GM10248 (cell line): Measurements from ENCODE around the gene THAP7.

ENCODE experiments used
- CTCF ChIA-PET: fragments of 300-600 bp; sonication (Branson Sonifier 250); formaldehyde crosslinking; extraction: SDS; loops from one replicate; lab custom pipeline; 2021; ENCODE audit warnings: antibody characterized with exemption; lab: Yijun Ruan, JAX
- POLR2A ChIA-PET: fragments of 350-650 bp; sonication (Branson Sonifier 250); formaldehyde crosslinking; extraction: SDS; loops from one replicate; lab custom pipeline; 2020; ENCODE audit warnings: antibody characterized with exemption; lab: Yijun Ruan, JAX
- DNase-seq: peaks from one replicate; pipeline ENCODE4 v3.0.0; 2012; ENCODE audit errors: extremely low spot score
- TF ChIP-seq, protein P1 (sequence below): IDR thresholded peaks from 2 replicates; pipeline ENCODE4 v1.5.1; 2012; ENCODE audit warnings: mild to moderate bottlenecking, low read depth; ENCODE audit errors: extremely low read depth, missing control alignments, control extremely low read depth

The THAP7 gene

DNA sequence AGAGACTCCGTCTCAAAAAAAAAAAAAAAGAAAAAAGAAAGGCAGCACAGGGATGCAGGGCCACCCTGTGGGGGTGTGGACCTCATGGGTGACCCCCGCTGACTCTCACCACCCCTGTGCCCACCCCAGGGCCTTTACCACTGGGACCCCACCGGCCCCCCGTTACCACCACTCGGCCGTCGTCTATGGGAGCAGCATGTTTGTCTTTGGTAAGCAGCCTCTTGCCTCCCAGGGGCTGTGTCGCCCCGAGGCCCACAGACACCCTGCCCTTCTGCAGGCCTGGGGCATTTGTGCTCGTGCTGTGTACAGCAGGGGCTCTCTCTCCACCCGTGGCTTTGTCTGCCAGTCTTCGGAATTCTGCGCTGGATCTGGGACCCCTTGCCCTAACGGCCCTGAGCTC is 14.5 kb downstream of the THAP7 start:
- CTCF ChIA-PET = interaction anchor here (0.9 kb wide), 1 partner anchor 102 kb away, joined by 3 read pairs; no protein-coding TSS in a partner anchor
- no peak for DNase-seq
- TF ChIP-seq, protein P1, sequence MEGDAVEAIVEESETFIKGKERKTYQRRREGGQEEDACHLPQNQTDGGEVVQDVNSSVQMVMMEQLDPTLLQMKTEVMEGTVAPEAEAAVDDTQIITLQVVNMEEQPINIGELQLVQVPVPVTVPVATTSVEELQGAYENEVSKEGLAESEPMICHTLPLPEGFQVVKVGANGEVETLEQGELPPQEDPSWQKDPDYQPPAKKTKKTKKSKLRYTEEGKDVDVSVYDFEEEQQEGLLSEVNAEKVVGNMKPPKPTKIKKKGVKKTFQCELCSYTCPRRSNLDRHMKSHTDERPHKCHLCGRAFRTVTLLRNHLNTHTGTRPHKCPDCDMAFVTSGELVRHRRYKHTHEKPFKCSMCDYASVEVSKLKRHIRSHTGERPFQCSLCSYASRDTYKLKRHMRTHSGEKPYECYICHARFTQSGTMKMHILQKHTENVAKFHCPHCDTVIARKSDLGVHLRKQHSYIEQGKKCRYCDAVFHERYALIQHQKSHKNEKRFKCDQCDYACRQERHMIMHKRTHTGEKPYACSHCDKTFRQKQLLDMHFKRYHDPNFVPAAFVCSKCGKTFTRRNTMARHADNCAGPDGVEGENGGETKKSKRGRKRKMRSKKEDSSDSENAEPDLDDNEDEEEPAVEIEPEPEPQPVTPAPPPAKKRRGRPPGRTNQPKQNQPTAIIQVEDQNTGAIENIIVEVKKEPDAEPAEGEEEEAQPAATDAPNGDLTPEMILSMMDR = no peak
- POLR2A ChIA-PET = no interaction called here

DNA sequence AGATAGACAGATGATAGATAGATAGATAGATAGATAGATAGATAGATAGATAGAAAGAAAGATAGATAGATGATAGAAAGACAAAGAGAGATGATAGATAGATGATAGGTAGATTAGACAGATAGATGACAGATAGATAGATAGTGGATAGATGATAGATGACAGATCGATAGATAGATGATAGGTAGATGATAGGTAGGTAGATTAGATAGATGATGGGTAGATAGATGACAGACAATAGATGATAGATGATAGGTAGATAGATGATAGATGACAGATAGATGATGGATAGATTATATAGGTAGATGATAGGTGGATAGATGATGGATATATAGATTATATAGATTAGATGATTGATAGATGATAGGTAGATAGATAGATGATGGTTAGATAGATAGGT is 15.6 kb downstream of the THAP7 start:
- no peak for DNase-seq
- ChIA-PET POLR2A (no interaction called here), CTCF (interaction anchor here (1.2 kb wide), 1 partner anchor 72 kb away, joined by 3 read pairs; no protein-coding TSS in a partner anchor)
- TF ChIP-seq, protein P1 = no peak

DNA sequence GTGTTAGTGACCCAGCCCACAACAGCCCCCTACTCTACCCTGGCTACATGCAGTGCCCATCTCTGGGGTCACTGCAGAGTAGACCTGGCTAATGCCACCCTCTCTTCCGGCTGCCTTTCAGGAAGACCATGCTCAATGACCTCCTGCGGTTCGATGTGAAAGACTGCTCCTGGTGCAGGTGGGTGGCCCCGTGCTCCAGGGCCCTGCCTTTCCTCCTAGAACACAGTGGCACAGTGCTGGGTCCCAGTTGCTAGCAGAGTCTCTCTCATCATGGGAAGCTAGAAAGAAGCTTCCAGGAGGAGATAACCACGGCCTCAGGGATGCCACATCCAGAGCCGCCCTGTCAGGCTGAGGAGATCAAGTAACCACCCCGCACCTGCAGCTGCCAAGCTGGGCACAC is 16.2 kb downstream of the THAP7 start:
- POLR2A ChIA-PET = no interaction called here

DNA sequence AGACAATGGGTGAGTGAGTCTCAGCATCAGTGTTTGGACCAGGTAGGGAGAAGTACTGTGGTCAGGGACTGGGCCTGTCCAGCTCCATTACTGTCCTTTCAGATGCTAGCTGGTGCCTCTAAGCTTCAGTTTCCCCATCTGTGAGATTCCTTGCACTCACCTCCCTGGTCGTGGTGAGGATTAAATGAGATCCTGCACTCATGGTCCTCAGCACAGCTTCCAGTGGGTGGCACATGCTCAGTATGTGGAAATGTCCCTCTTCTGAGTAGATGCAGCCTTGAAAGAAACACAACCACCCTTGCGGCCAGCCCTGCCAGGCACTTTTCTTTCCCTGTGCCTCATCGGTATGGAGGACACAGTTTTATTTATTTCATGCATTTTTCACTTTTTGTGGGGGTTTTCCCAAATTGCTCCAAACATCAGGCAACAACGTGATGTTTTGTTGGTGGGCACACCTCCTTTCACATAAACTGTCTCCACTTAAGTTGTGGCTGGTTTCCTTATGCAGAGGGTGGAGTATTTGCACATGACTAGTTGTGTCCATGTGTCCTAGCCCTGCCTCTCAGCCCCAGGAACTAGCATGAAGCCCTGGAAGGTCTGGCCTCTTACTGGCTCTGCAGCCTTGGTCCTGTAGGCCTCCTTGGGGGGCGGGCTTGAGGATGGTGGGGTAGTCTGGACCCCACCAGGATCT is 18.7 kb downstream of the THAP7 start:
- CTCF ChIA-PET = interaction anchor here (1.2 to 3.3 kb wide), 7 partner anchors 8 to 119 kb away, joined by 3 to 11 read pairs (median 9); partner anchors contain the start of gene AIFM3
- POLR2A ChIA-PET = no interaction called here
- TF ChIP-seq, protein P1 = no peak
- no peak for DNase-seq

More for the DNA sequence above, 16.2 kb downstream of the THAP7 start:
- CTCF ChIA-PET = no interaction called here
- no peak for DNase-seq
- TF ChIP-seq, protein P1 = no peak

DNA sequence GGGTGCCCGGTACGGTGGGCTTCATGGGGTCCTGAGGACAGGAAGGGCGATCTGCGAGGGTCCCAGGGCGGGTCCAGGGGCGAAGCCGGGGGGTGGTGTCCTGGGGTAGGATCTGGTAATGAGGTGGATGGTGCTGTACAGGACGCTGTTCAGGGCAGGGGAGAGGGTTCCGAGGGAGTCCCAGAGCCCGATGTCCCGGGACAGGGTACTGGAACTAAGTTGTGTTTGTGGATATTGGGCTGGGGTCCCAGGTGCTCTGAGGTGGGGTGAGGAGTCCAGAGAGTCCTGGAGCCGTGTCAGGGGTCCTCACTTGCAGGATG is 19.4 kb downstream of the THAP7 start:
- POLR2A ChIA-PET = interaction anchor here (0.5 to 2.2 kb wide), 5 partner anchors 8 to 390 kb away, joined by 3 to 13 read pairs (median 4); partner anchors contain the start of gene THAP7
- CTCF ChIA-PET = interaction anchor here (0.7 to 3.3 kb wide), 14 partner anchors 9 to 119 kb away, joined by 3 to 11 read pairs (median 6); partner anchors contain the start of gene AIFM3
- TF ChIP-seq, protein P1 = no peak
- DNase-seq = no peak

DNA sequence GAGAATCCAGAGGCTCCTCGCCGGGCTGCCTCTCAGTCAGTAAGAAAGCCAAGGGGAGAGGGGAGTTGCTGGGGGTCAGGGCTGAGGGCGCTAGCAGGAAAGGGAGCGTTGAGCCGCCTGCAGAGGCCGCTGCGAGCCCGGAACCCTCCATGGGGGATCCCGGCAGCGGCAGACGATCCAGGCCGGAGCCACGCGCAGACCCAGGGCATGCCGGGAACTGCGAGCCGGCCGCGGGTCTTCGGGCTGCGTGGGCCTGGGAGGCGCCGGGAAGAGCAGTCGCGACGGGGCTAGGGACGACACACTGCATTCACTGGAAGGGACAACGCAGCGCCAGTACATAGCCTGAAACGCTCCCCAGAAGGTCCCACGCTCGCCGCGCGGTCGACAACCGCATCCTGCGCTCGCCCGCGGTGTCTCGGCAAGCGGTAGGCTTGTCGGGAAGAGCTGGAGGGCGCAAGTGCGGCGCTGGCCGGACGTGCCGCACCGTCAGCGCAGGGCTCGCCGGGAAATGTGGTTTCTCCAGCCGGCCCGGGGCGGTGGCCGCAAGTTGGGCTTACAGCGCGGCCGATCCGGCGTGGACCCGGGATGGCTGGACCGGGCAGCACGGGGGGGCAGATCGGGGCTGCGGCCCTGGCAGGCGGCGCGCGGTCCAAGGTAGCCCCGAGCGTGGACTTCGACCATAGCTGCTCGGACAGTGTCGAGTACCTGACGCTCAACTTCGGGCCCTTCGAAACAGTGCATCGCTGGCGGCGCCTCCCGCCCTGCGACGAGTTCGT is 19.9 kb downstream of the THAP7 start, which contains the start of gene LZTR1:
LZTR1 (plus strand) TSS at position 511 of the 776 bp plus-strand sequence; CDS start at position 586, 75 bp downstream.
- CTCF ChIA-PET = interaction anchor here (0.7 to 3.3 kb wide), 15 partner anchors 9 to 198 kb away, joined by 3 to 11 read pairs (median 6); partner anchors contain the start of gene AIFM3

More for the DNA sequence above, 19.9 kb downstream of the THAP7 start, which contains the start of gene LZTR1:
- POLR2A ChIA-PET = interaction anchor here (0.5 to 2.2 kb wide), 6 partner anchors 8 to 390 kb away, joined by 3 to 13 read pairs (median 4); partner anchors contain the start of gene THAP7
- TF ChIP-seq, protein P1 = peak; percentile 67
- DNase-seq = peak; percentile 90
